GM13976 (cell line): ENCODE results near the gene MED13L.

Source experiments
- DNase-seq: peaks from one replicate; pipeline ENCODE4 v3.0.0; 2012; ENCODE audit warnings: low spot score
- CTCF ChIP-seq: IDR thresholded peaks from 2 replicates; pipeline ENCODE4 v1.5.1; 2012; ENCODE audit warnings: borderline replicate concordance, mild to moderate bottlenecking; ENCODE audit not compliant: insufficient read depth; ENCODE audit errors: extremely low read depth, missing control alignments, control extremely low read depth
- in situ Hi-C: fragments of 300-500 bp; cut with MboI; formaldehyde crosslinking; loops from one replicate; pipeline ENCODE4 v1.12.0; 2022; ENCODE audit warnings: low sequenced_read_pairs, mixed read lengths, inconsistent platforms; ENCODE audit not compliant: unreplicated experiment

MED13L gene

GRCh38 chr12:116186482-116187150 is 90.9 kb downstream of the MED13L start:
- DNase-seq: no peak
- TF ChIP-seq CTCF: no peak
- in situ Hi-C loops: no loop called here

- TF ChIP-seq CTCF: no peak
- DNase-seq: no peak
- in situ Hi-C loops: no loop called here
Observed at GRCh38 chr12:116184763-116185162, 92.7 kb downstream of the MED13L start.

GRCh38 chr12:116183741-116184141 is 93.8 kb downstream of the MED13L start:
- in situ Hi-C loops: no loop called here

GRCh38 chr12:116182359-116183063 is 95.0 kb downstream of the MED13L start:
- in situ Hi-C loops: no loop called here
- DNase-seq: no peak
- TF ChIP-seq CTCF: no peak

More at GRCh38 chr12:116183741-116184141, 93.8 kb downstream of the MED13L start:
- no peak for TF ChIP-seq CTCF
- DNase-seq: no peak

- no peak for DNase-seq
- in situ Hi-C loops: no loop called here
- no peak for TF ChIP-seq CTCF
Observed at GRCh38 chr12:116180448-116180847, 97.0 kb downstream of the MED13L start.

- no peak for TF ChIP-seq CTCF
- in situ Hi-C loops: no loop called here
- DNase-seq: no peak
Observed at GRCh38 chr12:116179384-116179783, 98.1 kb downstream of the MED13L start.
